Mucosa of descending colon (tissue), 3 donors: Measurements from ENCODE around the gene MED13. TPM values are rescaled to one million over a fixed set of nuclear protein-coding genes. Genes with fewer than 3 reads are reported as not detected.

ENCODE experiments used
- ATAC-seq: fragments of 200-7000 bp; cut with Tn5 transposase; one replicate; pipeline ENCODE4 v1.9.1; 2020; ENCODE audit warnings: mild to moderate bottlenecking, moderate library complexity
- DNase-seq, 3 donors: peaks; one replicate each; pipeline ENCODE4 v3.0.0-alpha.2; 2020
- H3K36me3 ChIP-seq: fragments of 200-600 bp; one replicate; pipeline ENCODE4 v1.8.0; 2021; ENCODE audit warnings: low read depth, mild to moderate bottlenecking
- H3K4me1 ChIP-seq: fragments of 200-600 bp; one replicate; pipeline ENCODE4 v1.8.0; 2021; ENCODE audit warnings: low read depth, mild to moderate bottlenecking
- H3K4me3 ChIP-seq: fragments of 200-600 bp; one replicate; pipeline ENCODE4 v1.8.0; 2021; ENCODE audit warnings: mild to moderate bottlenecking
- H3K9me3 ChIP-seq: fragments of 200-600 bp; one replicate; pipeline ENCODE4 v1.8.0; 2021; ENCODE audit warnings: mild to moderate bottlenecking
- intact Hi-C, 2 donors: fragments of 100-400 bp; cut with DNase I in 1 of 2; cut with micrococcal nuclease in 1 of 2; formaldehyde crosslinking; loops; one replicate each; pipeline versions ENCODE4 v1.11.0 to v1.11.1; 2022; cut with DNase I, micrococcal nuclease
- total RNA-seq, 3 donors: library from RNA; stranded (reverse); fragmentation: NEBNext Ultra II Directional in 2 of 3; extraction: Animal tissue kit (Norgen Biotek cat#: 25700) in 2 of 3; gene quantifications; one replicate each; pipeline versions ENCODE4 v1.2.1 to v1.2.4, GENCODE V29; 2021 to 2023
- TF ChIP-seq, protein P1 (sequence below): fragments of 200-600 bp; IDR thresholded peaks from one replicate; pipeline ENCODE4 v1.8.0; 2022; ENCODE audit warnings: antibody characterized with exemption, mild to moderate bottlenecking
- donor health status: DM: no; HTN: no; CAD: no; lungs with moderate emphysema.
- donor health status: DM: no; HTN: no; CAD: no.
- donor health status: DM: no; HTN: yes; CAD: no.

Gene MED13
- total RNA-seq, 3 donors from 2014 or later, result 71.1 to 104 (median 82.4) TPM

DNA sequence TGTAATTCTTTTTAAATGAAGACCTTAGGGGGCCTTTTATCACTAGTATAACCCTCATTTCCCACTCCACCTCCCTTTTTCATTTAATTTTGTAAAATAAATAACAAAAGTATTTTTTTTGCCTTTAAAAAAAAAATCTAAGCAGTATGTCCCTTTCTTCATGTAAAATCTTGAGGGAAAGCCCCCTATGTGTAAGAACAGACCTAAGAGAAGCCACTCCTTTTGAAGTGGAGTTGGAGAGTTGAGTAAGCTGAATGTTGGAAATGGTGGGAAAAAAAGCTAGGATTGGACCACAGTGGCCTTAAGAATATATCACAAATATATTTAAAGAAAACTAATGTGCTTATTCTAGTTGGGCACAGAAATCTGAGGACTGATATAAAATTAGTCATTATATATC lies 92.8 kb downstream of the MED13 start:
- ATAC-seq (no peak), DNase-seq (no peak)
- Histone ChIP-seq H3K36me3 (peaks cover 5% of the 10 kb centered on the region), H3K9me3 (no peaks in the 10 kb centered on the region), H3K4me1 (no peaks in the 10 kb centered on the region), H3K4me3 (no peak overlapping the region)
- TF ChIP-seq, protein P1, sequence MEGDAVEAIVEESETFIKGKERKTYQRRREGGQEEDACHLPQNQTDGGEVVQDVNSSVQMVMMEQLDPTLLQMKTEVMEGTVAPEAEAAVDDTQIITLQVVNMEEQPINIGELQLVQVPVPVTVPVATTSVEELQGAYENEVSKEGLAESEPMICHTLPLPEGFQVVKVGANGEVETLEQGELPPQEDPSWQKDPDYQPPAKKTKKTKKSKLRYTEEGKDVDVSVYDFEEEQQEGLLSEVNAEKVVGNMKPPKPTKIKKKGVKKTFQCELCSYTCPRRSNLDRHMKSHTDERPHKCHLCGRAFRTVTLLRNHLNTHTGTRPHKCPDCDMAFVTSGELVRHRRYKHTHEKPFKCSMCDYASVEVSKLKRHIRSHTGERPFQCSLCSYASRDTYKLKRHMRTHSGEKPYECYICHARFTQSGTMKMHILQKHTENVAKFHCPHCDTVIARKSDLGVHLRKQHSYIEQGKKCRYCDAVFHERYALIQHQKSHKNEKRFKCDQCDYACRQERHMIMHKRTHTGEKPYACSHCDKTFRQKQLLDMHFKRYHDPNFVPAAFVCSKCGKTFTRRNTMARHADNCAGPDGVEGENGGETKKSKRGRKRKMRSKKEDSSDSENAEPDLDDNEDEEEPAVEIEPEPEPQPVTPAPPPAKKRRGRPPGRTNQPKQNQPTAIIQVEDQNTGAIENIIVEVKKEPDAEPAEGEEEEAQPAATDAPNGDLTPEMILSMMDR, result no peak
- intact Hi-C loops, result no loop called here

DNA sequence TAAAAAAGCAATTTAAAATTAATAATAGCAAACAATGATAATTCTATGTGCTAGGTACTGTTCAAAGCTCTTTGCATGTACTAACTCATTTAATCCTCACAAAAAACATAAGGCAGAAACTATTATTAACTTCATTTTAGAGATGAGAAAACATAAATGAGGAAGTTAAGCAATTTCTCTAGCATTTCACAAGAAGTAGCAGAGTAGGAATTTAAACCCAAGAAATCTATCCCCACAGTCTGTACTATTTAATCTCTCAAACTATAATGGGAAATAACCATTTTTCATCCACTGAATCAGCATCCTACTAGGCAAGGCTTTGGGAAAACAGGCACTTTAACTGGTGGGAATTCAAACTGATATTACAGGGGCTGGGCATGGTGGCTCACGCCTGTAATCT lies 95.0 kb downstream of the MED13 start:
- Histone ChIP-seq H3K9me3 (no peaks in the 10 kb centered on the region), H3K36me3 (peaks cover 5% of the 10 kb centered on the region), H3K4me3 (no peak overlapping the region), H3K4me1 (no peaks in the 10 kb centered on the region)
- TF ChIP-seq, protein P1, result no peak
- intact Hi-C loops, result no loop called here
- ATAC-seq (no peak), DNase-seq (no peak)

DNA sequence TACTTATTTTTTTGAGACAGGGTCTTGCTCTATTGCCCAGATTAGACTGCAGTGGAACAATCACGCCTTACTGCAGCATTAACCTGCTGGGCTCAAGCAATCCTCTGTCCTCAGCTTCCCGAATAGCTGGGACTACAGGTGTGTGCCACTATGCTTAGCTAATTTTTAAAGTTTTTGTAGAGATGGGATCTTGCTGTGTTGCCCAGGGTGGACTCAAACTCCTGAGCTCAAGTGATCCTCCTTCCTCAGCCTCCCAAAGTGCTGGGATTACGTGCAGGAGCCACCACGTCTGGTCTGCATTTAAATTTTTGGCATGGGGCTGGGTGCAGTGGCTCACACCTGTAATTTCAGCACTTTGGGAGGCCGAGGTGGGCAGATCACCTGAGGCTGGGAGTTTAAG lies 96.3 kb downstream of the MED13 start:
- ATAC-seq, result no peak
- peaks cover 14% of the 10 kb centered on the region for H3K36me3 ChIP-seq

DNA sequence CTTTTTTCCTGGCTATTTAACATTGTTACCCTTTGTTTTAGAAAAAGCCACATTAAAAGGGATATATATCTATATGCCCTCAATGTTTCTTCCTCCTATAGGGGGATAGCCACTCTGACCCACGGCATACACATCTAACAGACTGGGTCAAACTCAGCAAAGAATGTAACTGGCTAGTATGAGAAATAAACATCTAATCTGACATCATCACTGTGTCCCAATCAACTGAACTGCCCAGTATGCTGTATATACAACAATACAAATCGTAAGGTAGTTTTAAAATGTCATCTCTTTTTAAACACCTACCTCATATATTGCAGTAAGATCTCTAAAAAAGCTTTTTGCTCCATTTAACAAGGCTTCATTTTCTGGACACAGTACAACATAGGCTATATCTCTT lies 97.3 kb downstream of the MED13 start:
- DNase-seq (no peak), ATAC-seq (no peak)
- H3K4me1 ChIP-seq, result no peaks in the 10 kb centered on the region
- TF ChIP-seq, protein P1, result no peak
- peaks cover 17% of the 10 kb centered on the region for H3K36me3 ChIP-seq
- no peaks in the 10 kb centered on the region for H3K9me3 ChIP-seq
- no peak overlapping the region for H3K4me3 ChIP-seq
- intact Hi-C loops, result no loop called here

More for the DNA sequence above, 96.3 kb downstream of the MED13 start:
- Histone ChIP-seq H3K4me1 (no peaks in the 10 kb centered on the region), H3K9me3 (no peaks in the 10 kb centered on the region), H3K4me3 (no peak overlapping the region)
- no peak for DNase-seq
- TF ChIP-seq, protein P1, result no peak
- intact Hi-C loops, result no loop called here

DNA sequence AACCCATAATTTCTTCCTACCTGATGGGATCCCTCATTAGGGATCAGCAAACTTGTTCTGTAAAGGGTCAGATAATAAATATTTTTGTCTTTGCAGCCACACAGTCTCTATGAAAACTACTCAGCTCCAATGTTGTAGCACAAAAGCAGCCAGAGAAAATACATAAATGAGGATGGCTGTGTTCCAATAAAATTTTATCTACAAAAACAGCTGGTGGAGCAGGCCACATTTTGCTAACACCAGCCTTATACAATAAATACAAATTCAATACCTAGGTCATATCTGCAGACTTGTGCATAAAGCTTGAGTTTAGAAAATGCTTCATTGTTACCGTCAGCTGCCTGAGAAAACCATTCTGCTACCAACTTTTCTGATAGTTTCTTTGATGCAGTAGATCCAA lies 98.9 kb downstream of the MED13 start:
- Histone ChIP-seq H3K9me3 (no peaks in the 10 kb centered on the region), H3K4me1 (no peaks in the 10 kb centered on the region), H3K4me3 (no peak overlapping the region), H3K36me3 (peaks cover 17% of the 10 kb centered on the region)
- TF ChIP-seq, protein P1, result no peak
- ATAC-seq (no peak), DNase-seq (no peak)
- intact Hi-C loops, result no loop called here

DNA sequence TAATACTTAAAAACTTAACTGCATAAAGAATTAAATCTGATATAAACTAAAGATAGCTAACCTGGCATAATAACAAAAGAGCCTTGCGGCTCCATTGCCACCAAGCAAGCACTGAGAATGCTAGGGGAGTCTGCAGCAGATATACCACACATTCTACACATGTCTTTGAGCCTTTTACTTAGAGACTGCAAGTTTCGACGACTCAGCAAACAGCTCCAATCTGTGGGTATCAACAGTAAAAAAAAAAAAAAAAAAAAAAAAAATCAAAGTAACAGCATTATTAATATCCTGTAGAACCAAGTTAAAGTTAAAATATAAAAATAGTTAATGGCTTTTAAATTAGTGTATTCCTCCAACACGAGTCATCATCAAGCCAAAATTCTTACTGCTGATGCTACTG lies 109.5 kb downstream of the MED13 start:
- DNase-seq (no peak), ATAC-seq (no peak)
- H3K4me1 ChIP-seq, result no peaks in the 10 kb centered on the region
- no peaks in the 10 kb centered on the region for H3K9me3 ChIP-seq
- intact Hi-C loops, result no loop called here
- TF ChIP-seq, protein P1, result no peak
- H3K4me3 ChIP-seq, result no peak overlapping the region
- H3K36me3 ChIP-seq, result peaks cover 8% of the 10 kb centered on the region
